NCI-H2107 treated with DMSO at 0.1 percent for 48 hours (cell line): ENCODE results near the gene KRTAP4-8.
"Not testable (repeated sequence)": the region's sequence is repeated elsewhere in the genome, so short reads cannot be mapped to it uniquely, and the experiment has no call there.

Experiments
- DNase-seq: peaks from one replicate; lab custom pipeline; 2025; ENCODE audit not compliant: unreplicated experiment; lab: John Stamatoyannopoulos, UW

The KRTAP4-8 gene

GRCh38 chr17:41065829-41066624, 31.9 kb downstream of the KRTAP4-8 start, which contains the start of gene KRTAP2-4:
KRTAP2-4 (minus strand) TSS chr17:41065879; CDS start chr17:41065845, 34 bp downstream.
- no peak for DNase-seq

GRCh38 chr17:41065016-41065689, 32.8 kb downstream of the KRTAP4-8 start:
- DNase-seq: not testable (repeated sequence)

DNA sequence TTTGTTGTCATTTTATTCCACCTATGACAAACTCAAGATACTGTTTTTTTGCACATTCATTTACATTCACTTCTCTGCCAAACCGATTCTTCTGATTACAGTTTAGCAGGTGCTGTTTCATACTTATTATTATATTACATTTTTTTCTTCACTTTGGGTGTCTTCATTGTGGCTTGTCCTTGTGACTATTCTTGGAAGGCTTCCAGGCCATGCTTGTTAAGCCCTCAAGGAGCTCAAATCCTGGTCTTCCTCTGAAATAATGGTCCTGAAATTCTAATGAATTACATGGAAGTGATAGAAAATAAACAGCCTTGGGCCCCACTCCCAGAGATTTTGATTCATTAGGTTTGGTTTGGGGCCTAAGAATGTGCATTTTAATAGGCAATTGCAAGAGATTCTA, 33.6 kb downstream of the KRTAP4-8 start:
- no peak for DNase-seq

- DNase-seq: no peak
Measured at GRCh38 chr17:41063449-41063848, 34.5 kb downstream of the KRTAP4-8 start.

GRCh38 chr17:41061964-41062363, 36.0 kb downstream of the KRTAP4-8 start:
- DNase-seq: no peak

DNA sequence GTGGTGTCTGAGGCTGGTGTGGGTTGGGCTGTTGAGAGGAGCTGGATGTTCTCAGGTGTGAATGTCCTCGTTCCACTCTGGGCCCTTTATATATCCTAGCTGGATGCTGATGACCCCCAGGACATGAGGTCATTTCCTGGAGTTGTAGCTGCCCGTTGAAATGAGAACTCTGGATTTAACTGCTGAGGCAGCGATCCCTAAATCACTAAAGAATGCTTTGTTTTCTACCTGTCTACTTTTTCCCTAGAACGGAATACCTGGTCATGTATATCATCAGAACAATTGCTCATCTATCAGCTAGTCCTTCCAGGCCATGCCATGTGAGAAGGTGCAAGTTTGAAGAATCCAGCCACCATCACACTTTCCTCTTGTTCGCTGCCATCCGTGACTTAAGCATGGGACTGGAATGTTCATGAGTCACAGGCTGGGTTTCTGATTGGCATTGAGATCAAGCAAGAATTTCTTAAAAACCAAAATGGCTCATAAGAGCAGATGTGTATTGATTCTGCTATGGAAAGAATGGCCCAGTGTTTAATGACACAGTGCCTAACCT, 37.8 kb downstream of the KRTAP4-8 start, which contains the start of gene KRTAP2-3:
KRTAP2-3 (minus strand) TSS at position 63 of the 553 bp plus-strand sequence. CDS start 64 bp downstream, outside the sequence.
- no peak for DNase-seq

DNA sequence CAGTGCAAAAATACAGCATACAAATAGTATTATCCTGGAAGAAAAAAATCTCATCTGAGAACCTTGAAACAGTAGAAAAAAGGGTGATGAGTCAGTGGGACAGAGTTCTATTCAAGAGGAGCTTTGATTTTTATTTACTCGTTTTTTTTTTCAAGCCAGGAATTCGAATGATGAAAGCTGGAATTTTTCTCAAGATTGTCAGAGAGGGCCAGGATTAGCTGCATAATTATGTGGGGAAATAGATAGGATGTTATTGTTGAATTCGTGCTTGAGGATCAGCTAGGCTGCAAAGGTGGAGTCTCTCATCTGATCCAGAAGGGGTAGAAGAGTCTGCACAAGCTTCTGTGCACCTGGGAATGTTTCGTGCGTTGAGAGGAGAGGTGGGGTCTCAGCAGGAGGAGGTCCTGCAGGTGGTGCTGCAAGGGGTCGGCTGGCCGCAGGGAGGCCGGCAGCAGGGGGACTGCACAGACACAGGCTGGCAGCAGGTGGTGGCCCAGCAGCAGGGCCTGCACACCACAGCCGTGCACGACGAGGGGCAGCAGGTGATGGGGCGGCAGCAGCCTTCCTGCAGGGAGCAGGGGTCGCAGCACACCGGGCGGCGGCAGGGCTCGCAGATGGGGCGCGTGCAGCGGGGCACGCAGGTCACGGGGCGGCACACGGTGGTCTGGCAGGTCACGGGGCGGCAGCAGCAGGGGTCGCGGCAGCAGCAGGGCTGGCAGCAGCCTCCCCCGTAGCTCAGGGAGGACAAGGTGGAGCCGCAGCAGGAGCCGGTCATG, 38.5 kb downstream of the KRTAP4-8 start:
- not testable (repeated sequence) for DNase-seq

DNA sequence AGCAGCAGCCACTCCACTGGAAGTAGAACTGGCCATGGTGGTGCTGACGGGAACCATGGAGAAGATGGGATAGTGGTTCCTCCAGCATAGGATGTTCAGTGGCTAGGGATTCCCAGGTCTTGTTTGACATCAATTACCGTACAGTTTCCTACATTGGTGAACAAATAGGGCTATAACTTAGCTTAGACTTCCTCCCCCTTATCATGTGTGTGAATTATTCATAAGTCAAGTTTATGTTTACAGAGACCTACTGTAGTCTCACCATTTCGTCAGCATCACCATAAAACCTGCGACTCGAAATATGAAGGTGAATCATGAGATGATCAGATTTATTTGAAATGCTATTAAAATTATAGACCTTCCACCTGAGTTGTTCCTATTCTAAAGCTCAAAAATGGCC, 39.2 kb downstream of the KRTAP4-8 start:
- no peak for DNase-seq

DNA sequence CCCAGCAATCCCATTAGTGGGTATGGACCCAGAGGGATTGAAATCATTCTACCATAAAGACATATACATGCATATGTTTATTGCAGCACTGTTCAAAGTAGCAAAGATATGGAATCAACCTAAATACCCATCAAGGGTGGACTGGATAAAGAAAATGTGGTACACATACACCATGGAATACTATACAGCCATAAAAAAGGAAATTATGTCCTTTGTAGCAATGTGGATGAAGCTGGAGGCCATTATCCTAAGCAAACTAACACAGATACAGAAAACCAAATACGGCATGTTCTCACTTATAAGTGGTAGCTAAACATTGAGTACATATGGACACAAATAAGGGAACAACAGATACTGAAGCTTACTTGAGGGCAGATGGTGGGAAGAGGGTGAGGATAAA, 40.4 kb downstream of the KRTAP4-8 start:
- no peak for DNase-seq

DNA sequence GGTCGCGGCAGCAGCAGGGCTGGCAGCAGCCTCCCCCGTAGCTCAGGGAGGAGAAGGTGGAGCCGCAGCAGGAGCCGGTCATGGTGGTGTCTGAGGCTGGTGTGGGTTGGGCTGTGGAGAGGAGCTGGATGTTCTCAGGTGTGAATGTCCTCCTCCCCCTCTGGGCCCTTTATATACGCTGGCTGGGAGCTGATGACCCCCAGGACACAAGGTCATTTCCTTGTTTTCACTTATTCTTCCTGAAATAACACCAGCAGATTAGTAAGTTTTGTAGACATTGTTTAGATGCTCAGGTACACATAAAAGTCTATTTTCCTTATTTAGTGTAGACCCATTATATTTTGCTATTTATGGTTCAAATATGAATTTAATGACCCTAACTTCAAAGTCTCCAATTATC, 42.8 kb downstream of the KRTAP4-8 start, which contains the start of gene KRTAP2-2:
KRTAP2-2 (minus strand) TSS at position 101 of the 400 bp plus-strand sequence; CDS start at position 82, 19 bp downstream.
- not testable (repeated sequence) for DNase-seq

DNA sequence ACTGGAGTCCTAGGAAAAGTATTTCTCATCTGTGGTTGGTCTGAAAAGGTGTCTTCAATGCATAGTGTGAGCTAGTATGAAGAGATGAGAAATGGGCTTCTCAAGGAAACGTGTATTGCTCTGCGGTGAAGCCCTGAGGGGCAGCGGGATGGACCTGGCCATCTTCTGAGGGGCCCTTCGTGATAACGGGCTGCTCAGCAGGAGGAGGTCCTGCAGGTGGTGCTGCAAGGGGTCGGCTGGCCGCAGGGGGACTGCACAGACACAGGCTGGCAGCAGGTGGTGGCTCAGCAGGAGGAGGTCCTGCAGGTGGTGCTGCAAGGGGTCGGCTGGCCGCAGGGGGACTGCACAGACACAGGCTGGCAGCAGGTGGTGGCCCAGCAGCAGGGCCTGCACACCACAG, 43.4 kb downstream of the KRTAP4-8 start:
- not testable (repeated sequence) for DNase-seq

- no peak for DNase-seq
Measured at GRCh38 chr17:41054025-41054424, 43.9 kb downstream of the KRTAP4-8 start.

DNA sequence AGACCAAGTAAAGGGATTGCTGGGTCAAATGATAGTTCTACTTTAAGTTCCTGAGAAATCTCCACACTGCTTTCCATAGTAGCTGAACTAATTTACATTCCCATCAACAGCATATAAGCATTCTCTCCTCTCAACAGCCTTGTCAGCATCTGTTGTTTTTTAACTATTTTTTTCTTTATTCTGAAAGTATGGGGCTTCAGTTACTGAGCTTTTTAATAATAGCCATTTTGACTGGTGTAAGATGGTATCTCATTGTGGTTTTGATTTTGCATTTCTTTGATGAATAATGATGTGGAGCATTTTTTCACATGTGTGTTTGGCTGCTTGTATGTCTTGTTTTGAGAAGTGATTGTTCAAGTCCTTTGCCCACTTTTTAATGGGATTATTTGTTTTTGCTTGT, 45.4 kb downstream of the KRTAP4-8 start:
- DNase-seq: no peak

GRCh38 chr17:41049110-41049509, 48.8 kb downstream of the KRTAP4-8 start:
- DNase-seq: no peak

- DNase-seq: no peak
Measured at GRCh38 chr17:41048441-41048840, 49.5 kb downstream of the KRTAP4-8 start.
